Adipocyte (in vitro differentiated cells): ENCODE data around the gene RUNX2.
A peak's percentile ranks its signal among the peaks of the same experiment; 100 is the strongest.
"Not testable (repeated sequence)": the region's sequence is repeated elsewhere in the genome, so short reads cannot be mapped to it uniquely, and the experiment has no call there.

Source experiments
- DNase-seq: peaks from one replicate; pipeline ENCODE4 v3.0.0-alpha.2; 2015; ENCODE audit warnings: low read depth
- H3K27me3 ChIP-seq: replicated peaks from 2 replicates; pipeline ENCODE4 v1.7.0; 2013; ENCODE audit warnings: mild to moderate bottlenecking, low read length, moderate library complexity; ENCODE audit not compliant: control insufficient read depth, insufficient read depth
- H3K36me3 ChIP-seq: 2 replicates; pipeline ENCODE4 v1.7.0; 2013; ENCODE audit warnings: low read length, mild to moderate bottlenecking, moderate library complexity; ENCODE audit not compliant: control insufficient read depth, insufficient read depth, severe bottlenecking
- H3K4me1 ChIP-seq: 2 replicates; pipeline ENCODE4 v1.7.0; 2013; ENCODE audit warnings: mild to moderate bottlenecking, low read length, moderate library complexity; ENCODE audit not compliant: control insufficient read depth, insufficient read depth
- H3K4me3 ChIP-seq: 2 replicates; pipeline ENCODE4 v1.7.0; 2013; ENCODE audit warnings: mild to moderate bottlenecking, low read length, moderate library complexity
- H3K9ac ChIP-seq: 2 replicates; pipeline ENCODE4 v1.7.0; 2013; ENCODE audit warnings: mild to moderate bottlenecking, low read length, moderate library complexity
- H3K9me3 ChIP-seq: 2 replicates; pipeline ENCODE4 v1.7.0; 2013; ENCODE audit warnings: mild to moderate bottlenecking, low read length, moderate library complexity; ENCODE audit not compliant: control insufficient read depth

RUNX2 gene

DNA sequence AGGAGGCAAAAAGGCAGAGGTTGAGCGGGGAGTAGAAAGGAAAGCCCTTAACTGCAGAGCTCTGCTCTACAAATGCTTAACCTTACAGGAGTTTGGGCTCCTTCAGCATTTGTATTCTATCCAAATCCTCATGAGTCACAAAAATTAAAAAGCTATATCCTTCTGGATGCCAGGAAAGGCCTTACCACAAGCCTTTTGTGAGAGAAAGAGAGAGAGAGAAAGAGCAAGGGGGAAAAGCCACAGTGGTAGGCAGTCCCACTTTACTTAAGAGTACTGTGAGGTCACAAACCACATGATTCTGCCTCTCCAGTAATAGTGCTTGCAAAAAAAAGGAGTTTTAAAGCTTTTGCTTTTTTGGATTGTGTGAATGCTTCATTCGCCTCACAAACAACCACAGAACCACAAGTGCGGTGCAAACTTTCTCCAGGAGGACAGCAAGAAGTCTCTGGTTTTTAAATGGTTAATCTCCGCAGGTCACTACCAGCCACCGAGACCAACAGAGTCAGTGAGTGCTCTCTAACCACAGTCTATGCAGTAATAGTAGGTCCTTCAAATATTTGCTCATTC, at the start of gene RUNX2:
RUNX2 (plus strand) TSS at position 375 of the 567 bp plus-strand sequence. CDS start 397 bp downstream, outside the sequence.
- Histone ChIP-seq H3K9ac (peak within 1 kb of the TSS; percentile 80), H3K27me3 (no peaks in the 10 kb centered on the region), H3K4me1 (peaks cover 21% of the 10 kb centered on the region), H3K9me3 (no peaks in the 10 kb centered on the region), H3K36me3 (no peaks in the 10 kb centered on the region), H3K4me3 (peak within 1 kb of the TSS; percentile 77)
- DNase-seq: peak; percentile 66

DNA sequence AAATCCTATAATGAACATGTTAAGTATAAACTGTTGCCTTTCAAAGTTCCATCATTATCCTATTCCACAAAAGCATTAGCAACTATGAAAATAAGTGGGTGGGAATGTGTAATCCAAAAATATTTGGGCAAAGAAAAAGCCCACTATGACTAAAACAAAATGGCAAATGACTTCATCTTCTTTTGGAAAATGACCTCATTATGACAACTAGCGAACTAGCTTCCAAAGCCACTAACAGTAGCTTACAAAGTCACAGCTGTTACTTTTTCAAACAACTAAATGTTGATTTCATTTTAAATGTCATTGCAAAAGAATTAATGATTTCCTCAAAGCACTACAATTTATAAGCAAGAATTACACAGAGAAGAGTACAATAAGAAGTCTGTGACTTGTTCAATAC, 49.8 kb upstream of the RUNX2 start:
- Histone ChIP-seq H3K4me3 (no peak overlapping the region), H3K9ac (no peak overlapping the region), H3K4me1 (no peaks in the 10 kb centered on the region), H3K9me3 (no peaks in the 10 kb centered on the region), H3K27me3 (no peaks in the 10 kb centered on the region), H3K36me3 (no peaks in the 10 kb centered on the region)
- no peak for DNase-seq

DNA sequence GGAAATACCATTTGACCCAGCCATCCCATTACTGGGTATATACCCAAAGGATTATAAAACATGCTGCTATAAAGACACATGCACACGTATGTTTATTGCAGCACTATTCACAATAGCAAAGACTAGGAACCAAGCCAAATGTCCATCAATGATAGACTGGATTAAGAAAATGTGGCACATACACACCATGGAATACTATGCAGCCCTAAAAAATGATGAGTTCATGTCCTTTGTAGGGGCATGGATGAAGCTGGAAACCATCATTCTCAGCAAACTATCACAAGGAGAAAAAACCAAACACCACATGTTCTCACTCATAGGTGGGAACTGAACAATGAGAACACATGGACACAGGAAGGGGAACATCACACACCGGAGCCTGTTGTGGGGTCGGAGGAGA, 41.4 kb upstream of the RUNX2 start:
- not testable (repeated sequence) for H3K27me3 ChIP-seq, H3K36me3 ChIP-seq, H3K4me1 ChIP-seq, DNase-seq, H3K9me3 ChIP-seq, H3K4me3 ChIP-seq, H3K9ac ChIP-seq

DNA sequence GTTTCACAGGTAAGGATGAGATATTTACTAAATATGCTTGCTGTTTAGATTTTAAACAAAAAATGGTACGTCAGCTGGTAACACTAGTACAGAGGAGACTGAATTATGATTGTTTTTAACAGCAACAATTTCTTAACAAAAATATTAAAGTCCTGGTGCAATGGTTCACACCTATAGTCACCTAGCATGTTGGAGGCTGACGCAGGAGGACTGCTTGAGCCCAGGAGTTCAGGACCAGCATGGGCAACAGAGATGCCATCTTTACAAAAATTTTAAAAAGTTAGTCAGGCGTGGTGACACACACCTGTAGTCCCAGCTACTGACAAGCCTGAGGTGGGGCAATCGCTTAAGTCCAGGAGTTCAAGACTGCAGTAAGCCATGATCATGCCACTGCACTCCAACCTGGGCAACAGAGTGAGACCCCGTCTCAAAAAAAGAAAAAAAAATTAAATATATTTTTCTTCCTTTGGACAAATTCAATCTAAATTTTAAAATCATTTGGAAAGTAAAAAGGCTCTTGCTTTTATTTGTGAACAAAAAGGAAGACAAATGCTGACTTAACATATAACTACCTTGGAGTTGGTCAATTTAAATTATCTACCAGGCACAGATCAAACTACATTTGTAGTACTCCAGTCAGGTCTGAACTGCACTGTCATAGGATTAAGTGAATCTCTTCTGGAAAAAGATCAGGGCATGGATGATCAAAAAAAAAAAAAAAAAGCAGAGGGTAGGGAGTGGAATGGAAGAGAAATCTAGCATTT, 38.2 kb upstream of the RUNX2 start:
- DNase-seq: no peak
- Histone ChIP-seq H3K9me3 (no peaks in the 10 kb centered on the region), H3K4me3 (no peak overlapping the region)

GRCh38 chr6:45293306-45293705, 34.8 kb upstream of the RUNX2 start:
- no peak overlapping the region for H3K4me3 ChIP-seq
- H3K4me1 ChIP-seq: no peaks in the 10 kb centered on the region
- no peak for DNase-seq
- H3K9me3 ChIP-seq: no peaks in the 10 kb centered on the region
- H3K27me3 ChIP-seq: no peaks in the 10 kb centered on the region
- H3K9ac ChIP-seq: no peak overlapping the region
- no peaks in the 10 kb centered on the region for H3K36me3 ChIP-seq

More for the DNA sequence above, 38.2 kb upstream of the RUNX2 start:
- Histone ChIP-seq H3K4me1 (no peaks in the 10 kb centered on the region), H3K9ac (no peak overlapping the region), H3K36me3 (no peaks in the 10 kb centered on the region), H3K27me3 (no peaks in the 10 kb centered on the region)

- not testable (repeated sequence) for DNase-seq, H3K4me1 ChIP-seq, H3K4me3 ChIP-seq, H3K9ac ChIP-seq, H3K27me3 ChIP-seq, H3K36me3 ChIP-seq, H3K9me3 ChIP-seq
Observed at GRCh38 chr6:45294065-45294701, 33.9 kb upstream of the RUNX2 start.

GRCh38 chr6:45297320-45297719, 30.8 kb upstream of the RUNX2 start:
- Histone ChIP-seq H3K9me3 (no peaks in the 10 kb centered on the region), H3K36me3 (no peaks in the 10 kb centered on the region), H3K4me1 (peaks cover 6% of the 10 kb centered on the region), H3K4me3 (no peak overlapping the region), H3K9ac (no peak overlapping the region), H3K27me3 (no peaks in the 10 kb centered on the region)
- DNase-seq: peak; percentile 13

GRCh38 chr6:45299096-45299581, 29.0 kb upstream of the RUNX2 start:
- no peak overlapping the region for H3K9ac ChIP-seq
- no peak for DNase-seq
- H3K27me3 ChIP-seq: no peaks in the 10 kb centered on the region
- peaks cover 6% of the 10 kb centered on the region for H3K4me1 ChIP-seq
- no peaks in the 10 kb centered on the region for H3K9me3 ChIP-seq
- no peaks in the 10 kb centered on the region for H3K36me3 ChIP-seq
- H3K4me3 ChIP-seq: no peak overlapping the region

- Histone ChIP-seq H3K27me3 (no peaks in the 10 kb centered on the region), H3K4me1 (peaks cover 6% of the 10 kb centered on the region), H3K9ac (no peak overlapping the region), H3K4me3 (no peak overlapping the region), H3K36me3 (no peaks in the 10 kb centered on the region), H3K9me3 (no peaks in the 10 kb centered on the region)
- DNase-seq: no peak
Observed at GRCh38 chr6:45300736-45301135, 27.4 kb upstream of the RUNX2 start.

- H3K9me3 ChIP-seq: no peaks in the 10 kb centered on the region
- H3K4me1 ChIP-seq: peaks cover 6% of the 10 kb centered on the region
- no peaks in the 10 kb centered on the region for H3K36me3 ChIP-seq
- H3K27me3 ChIP-seq: no peaks in the 10 kb centered on the region
- no peak overlapping the region for H3K4me3 ChIP-seq
- no peak for DNase-seq
- no peak overlapping the region for H3K9ac ChIP-seq
Observed at GRCh38 chr6:45301348-45302142, 26.6 kb upstream of the RUNX2 start.

DNA sequence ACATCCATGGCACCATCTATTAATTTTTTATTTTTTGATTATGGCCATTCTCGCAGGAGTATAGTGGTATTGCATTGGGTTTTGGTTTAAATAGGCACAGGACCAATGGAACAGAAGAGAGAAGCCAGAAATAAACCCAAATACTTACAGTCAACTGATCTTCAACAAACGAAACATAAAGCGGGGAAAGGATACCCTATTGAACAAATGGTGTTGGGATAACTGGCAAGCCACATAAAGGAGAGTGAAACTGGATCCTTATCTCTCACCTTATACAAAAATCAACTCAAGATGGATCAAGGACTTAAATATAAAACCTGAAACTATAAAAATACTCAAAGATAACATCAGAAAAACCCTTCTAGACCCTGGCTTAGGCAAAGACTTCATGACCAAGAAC, 25.3 kb upstream of the RUNX2 start:
- H3K4me1 ChIP-seq: peaks cover 6% of the 10 kb centered on the region
- H3K9me3 ChIP-seq: no peaks in the 10 kb centered on the region
- H3K36me3 ChIP-seq: no peaks in the 10 kb centered on the region
- DNase-seq: no peak
- no peaks in the 10 kb centered on the region for H3K27me3 ChIP-seq
- H3K9ac ChIP-seq: no peak overlapping the region
- H3K4me3 ChIP-seq: no peak overlapping the region
